ENCODE measurements around the gene IL11. TPM values are rescaled to one million over a fixed set of nuclear protein-coding genes. Genes with fewer than 3 reads are reported as not detected.

Gene IL11
- polyA plus RNA-seq, 3 donors = not detected

GRCh38 chr19:55384920-55385723, 14.9 kb upstream of the IL11 start:
- H3K9me3 Mint-ChIP-seq = peaks cover 0 to 2% (median 0%) of the 10 kb centered on the region in 7 donors
- peak overlapping the region; percentile 99 for H3K4me2 ChIP-seq (replicated peaks; ENCODE audit: extremely low read depth, low read length, poor library complexity, severe bottlenecking)
- peak overlapping the region; percentile 83 for H3K9ac ChIP-seq (ENCODE audit: insufficient read depth, low read length, poor library complexity, severe bottlenecking)
- H3K79me2 ChIP-seq (ENCODE audit: insufficient read depth, low read length) = peaks cover 43% of the 10 kb centered on the region
- WGBS (ENCODE audit: insufficient coverage) = 13% methylated on average over 18 of the region's 34 CpGs
- peak overlapping the region; percentile 43 to 95 (median 92) for H3K4me3 ChIP-seq (replicated peaks in 1 of 3; ENCODE audit: low read depth in 2 of 3, low read length in 3 of 3)
- peak overlapping the region; percentile 90 for H2AFZ ChIP-seq (ENCODE audit: insufficient read depth, low read depth, low read length, poor library complexity, severe bottlenecking)
- H3K27ac ChIP-seq (ENCODE audit: low read depth in 1 of 2, low read length in 2 of 2) = peak overlapping the region; percentile 63 to 93
- peak overlapping the region; percentile 100 for H3K4me3 Mint-ChIP-seq
- peaks cover 35 to 39% of the 10 kb centered on the region in 2 donors for H3K36me3 Mint-ChIP-seq
- H3K27ac Mint-ChIP-seq = peak overlapping the region; percentile 90 to 99 (median 97)
- H4K20me1 ChIP-seq (ENCODE audit: insufficient read depth, low read length) = peaks cover 43% of the 10 kb centered on the region
- H3K4me1 ChIP-seq (ENCODE audit: control insufficient read depth in 1 of 2, insufficient read depth in 2 of 2, low read length in 2 of 2) = peaks cover 43 to 56% of the 10 kb centered on the region in 2 donors
- intact Hi-C loops (cut with micrococcal nuclease) = loop anchor here (2.0 to 5.0 kb wide), 5 partner anchors 43 to 93 kb away; partner anchors contain the start of gene KMT5C (in 1 of the 2)
- H3K27me3 ChIP-seq (ENCODE audit: control insufficient read depth in 2 of 2, insufficient read depth in 2 of 2, low read length in 2 of 2) = no peaks in the 10 kb centered on the region
- peaks cover 30 to 32% of the 10 kb centered on the region in 2 donors for H3K36me3 ChIP-seq (replicated peaks in 1 of 2; ENCODE audit: control insufficient read depth in 1 of 2, insufficient read depth in 2 of 2, low read length in 2 of 2)
- TF ChIP-seq, protein P1, sequence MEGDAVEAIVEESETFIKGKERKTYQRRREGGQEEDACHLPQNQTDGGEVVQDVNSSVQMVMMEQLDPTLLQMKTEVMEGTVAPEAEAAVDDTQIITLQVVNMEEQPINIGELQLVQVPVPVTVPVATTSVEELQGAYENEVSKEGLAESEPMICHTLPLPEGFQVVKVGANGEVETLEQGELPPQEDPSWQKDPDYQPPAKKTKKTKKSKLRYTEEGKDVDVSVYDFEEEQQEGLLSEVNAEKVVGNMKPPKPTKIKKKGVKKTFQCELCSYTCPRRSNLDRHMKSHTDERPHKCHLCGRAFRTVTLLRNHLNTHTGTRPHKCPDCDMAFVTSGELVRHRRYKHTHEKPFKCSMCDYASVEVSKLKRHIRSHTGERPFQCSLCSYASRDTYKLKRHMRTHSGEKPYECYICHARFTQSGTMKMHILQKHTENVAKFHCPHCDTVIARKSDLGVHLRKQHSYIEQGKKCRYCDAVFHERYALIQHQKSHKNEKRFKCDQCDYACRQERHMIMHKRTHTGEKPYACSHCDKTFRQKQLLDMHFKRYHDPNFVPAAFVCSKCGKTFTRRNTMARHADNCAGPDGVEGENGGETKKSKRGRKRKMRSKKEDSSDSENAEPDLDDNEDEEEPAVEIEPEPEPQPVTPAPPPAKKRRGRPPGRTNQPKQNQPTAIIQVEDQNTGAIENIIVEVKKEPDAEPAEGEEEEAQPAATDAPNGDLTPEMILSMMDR (IDR thresholded peaks at IDR 0.05) = no peak
- H3K4me1 Mint-ChIP-seq = peaks cover 57% of the 10 kb centered on the region
- peaks cover 4 to 14% (median 10%) of the 10 kb centered on the region in 3 donors for H3K27me3 Mint-ChIP-seq (ENCODE audit: low read depth in 3 of 3)
- H3K9me3 ChIP-seq (replicated peaks in 1 of 2; ENCODE audit: control insufficient read depth in 1 of 2, insufficient read depth in 1 of 2, low read length in 2 of 2) = no peaks in the 10 kb centered on the region
- peak; percentile 88 to 94 (median 88) for DNase-seq

DNA sequence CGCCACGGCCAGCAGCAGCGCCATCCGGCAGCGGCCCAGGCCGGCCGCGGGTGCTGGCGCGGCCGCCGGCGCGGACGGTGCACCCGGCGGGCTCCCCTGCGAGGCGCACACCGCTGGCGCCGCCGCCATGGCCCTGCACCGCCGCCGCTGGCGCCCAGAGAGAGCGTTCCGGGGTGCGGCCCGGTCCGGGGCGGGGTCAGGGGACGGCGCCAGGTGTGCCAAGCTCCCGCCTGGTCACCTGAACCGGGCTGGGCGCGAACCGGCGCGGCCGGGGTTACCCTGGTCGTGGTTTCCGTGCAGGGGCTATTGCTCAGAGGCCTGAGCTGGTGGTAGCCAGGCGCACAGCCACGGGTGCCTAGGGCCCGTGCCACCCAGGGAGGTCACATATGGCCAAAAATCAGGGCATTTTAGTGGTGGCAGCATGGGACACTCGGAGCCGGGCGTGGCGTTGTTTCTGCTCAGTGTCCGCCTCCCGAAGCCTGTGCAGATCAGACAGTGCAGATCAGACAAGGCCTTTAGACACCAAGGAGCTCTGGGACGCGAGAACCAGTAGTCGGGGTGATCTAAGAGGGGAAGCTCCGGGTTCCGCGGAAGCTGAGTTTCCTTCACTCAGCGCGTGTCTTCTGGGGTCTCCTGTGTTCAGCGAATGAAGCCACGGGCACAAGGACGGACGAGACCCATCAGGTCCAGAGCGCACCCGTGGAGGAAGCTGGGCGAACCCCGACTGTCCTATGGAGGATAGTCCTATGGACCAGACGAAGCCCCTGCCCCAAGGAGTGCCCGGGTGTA, 14.1 kb upstream of the IL11 start, which contains the start of gene TMEM238:
TSS of gene TMEM238 (minus strand) at position 162 of the 789 bp plus-strand sequence. CDS start at position 129, 33 bp downstream.
- Mint-ChIP-seq H3K27ac (peak within 1 kb of the TSS; percentile 90 to 99 (median 97)), H3K9me3 (peaks cover 0 to 3% (median 0%) of the 10 kb centered on the region in 7 donors), H3K4me3 (peak within 1 kb of the TSS; percentile 100), H3K4me1 (peaks cover 50% of the 10 kb centered on the region), H3K36me3 (peaks cover 27 to 31% of the 10 kb centered on the region in 2 donors), H3K27me3 (ENCODE audit: low read depth in 3 of 3) (peaks cover 6 to 15% (median 11%) of the 10 kb centered on the region in 3 donors)
- Histone ChIP-seq H2AFZ (ENCODE audit: insufficient read depth, low read depth, low read length, poor library complexity, severe bottlenecking) (peak within 1 kb of the TSS; percentile 90), H3K9ac (ENCODE audit: insufficient read depth, low read length, poor library complexity, severe bottlenecking) (peak within 1 kb of the TSS; percentile 83), H3K27me3 (ENCODE audit: control insufficient read depth in 2 of 2, insufficient read depth in 2 of 2, low read length in 2 of 2) (no peaks in the 10 kb centered on the region), H3K79me2 (ENCODE audit: insufficient read depth, low read length) (peaks cover 36% of the 10 kb centered on the region), H4K20me1 (ENCODE audit: insufficient read depth, low read length) (peaks cover 35% of the 10 kb centered on the region), H3K36me3 (replicated peaks in 1 of 2; ENCODE audit: control insufficient read depth in 1 of 2, insufficient read depth in 2 of 2, low read length in 2 of 2) (peaks cover 22 to 24% of the 10 kb centered on the region in 2 donors), H3K4me2 (replicated peaks; ENCODE audit: extremely low read depth, low read length, poor library complexity, severe bottlenecking) (peak within 1 kb of the TSS; percentile 99), H3K9me3 (replicated peaks in 1 of 2; ENCODE audit: control insufficient read depth in 1 of 2, insufficient read depth in 1 of 2, low read length in 2 of 2) (no peaks in the 10 kb centered on the region), H3K4me3 (replicated peaks in 1 of 3; ENCODE audit: low read depth in 2 of 3, low read length in 3 of 3) (peak within 1 kb of the TSS; percentile 43 to 95 (median 92)), H3K4me1 (ENCODE audit: control insufficient read depth in 1 of 2, insufficient read depth in 2 of 2, low read length in 2 of 2) (peaks cover 43 to 55% of the 10 kb centered on the region in 2 donors), H3K27ac (ENCODE audit: low read depth in 1 of 2, low read length in 2 of 2) (peak within 1 kb of the TSS; percentile 63 to 93)
- 12% methylated on average over 72 of the region's 72 CpGs for WGBS (ENCODE audit: insufficient coverage)
- DNase-seq = peak in 1 of 3 donors; percentile 20
- TF ChIP-seq, protein P1 (IDR thresholded peaks at IDR 0.05) = no peak
- intact Hi-C loops (cut with micrococcal nuclease) = loop anchor here (2.0 to 5.0 kb wide), 5 partner anchors 42 to 92 kb away; partner anchors contain the start of gene KMT5C (in 1 of the 2)
